ENCODE data around the gene AMZ1.
"Not testable (repeated sequence)": the region's sequence is repeated elsewhere in the genome, so short reads cannot be mapped to it uniquely, and the experiment has no call there.

AMZ1 gene

DNA sequence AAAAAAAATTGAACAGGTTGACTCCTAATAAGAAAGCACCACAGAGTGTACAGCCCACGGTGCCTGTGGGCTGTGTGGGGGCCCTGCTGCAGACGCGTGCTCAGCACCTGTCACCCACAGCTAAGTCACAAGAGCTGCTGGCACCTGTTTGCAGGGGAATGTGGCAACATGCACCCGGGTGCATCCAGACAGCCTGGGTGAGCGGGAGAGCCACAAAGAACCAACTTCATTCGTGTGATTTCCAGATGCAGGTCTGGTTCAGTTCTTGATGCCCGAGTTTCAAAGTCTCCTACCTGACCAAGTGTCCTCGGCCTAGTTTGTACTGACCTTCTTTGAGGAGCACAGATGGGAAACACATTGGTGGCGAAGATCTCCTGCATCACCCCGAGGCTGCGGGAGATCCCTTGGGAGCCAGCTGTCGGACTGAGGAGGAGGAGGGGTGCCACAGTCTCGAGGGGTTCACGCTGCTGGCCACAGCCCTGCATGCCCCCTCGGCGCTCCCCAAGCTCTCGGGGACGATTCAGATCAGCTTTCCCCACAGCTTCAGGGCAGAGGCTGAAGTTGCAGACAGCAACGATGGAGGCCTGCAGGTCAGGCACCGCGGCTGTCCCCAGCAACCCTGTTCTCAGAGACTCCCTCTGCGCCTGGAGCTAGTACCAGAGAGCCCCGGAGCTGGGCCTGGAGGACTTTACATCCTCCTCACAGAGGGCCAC lies 35.3 kb downstream of the AMZ1 start:
- Histone ChIP-seq H3K36me3 (ENCODE audit: control insufficient read depth, insufficient read depth, low read length) (no peaks in the 10 kb centered on the region), H3K9me3 (ENCODE audit: control insufficient read depth, low read length) (no peaks in the 10 kb centered on the region), H3K4me1 (ENCODE audit: control insufficient read depth, insufficient read depth, low read length) (no peaks in the 10 kb centered on the region), H3K27me3 (ENCODE audit: control insufficient read depth, insufficient read depth, low read length) (no peaks in the 10 kb centered on the region), H3K9ac (ENCODE audit: low read length) (no peak overlapping the region), H3K4me3 (ENCODE audit: low read length) (no peak overlapping the region)

DNA sequence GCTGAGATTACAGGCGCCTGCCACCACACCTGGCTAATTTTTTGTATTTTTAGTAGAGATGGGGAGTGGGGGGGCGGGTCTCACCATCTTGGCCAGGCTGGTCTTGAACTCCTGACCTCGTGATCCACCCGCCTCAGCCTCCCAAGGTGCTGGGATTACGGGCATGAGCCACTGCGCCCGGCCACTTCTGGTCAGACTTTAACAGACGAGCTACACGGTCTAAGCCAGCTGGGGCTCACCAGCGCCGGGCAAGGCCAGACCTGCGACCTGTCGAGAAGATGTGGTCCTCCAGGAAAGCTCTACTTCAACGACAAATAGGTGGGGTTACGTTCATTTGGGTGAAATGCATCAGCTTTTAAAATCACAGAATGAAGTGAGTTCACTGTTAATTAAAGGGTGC lies 36.0 kb downstream of the AMZ1 start:
- H3K4me3 ChIP-seq (ENCODE audit: low read length); H3K9me3 ChIP-seq (ENCODE audit: control insufficient read depth, low read length); H3K36me3 ChIP-seq (ENCODE audit: control insufficient read depth, insufficient read depth, low read length); H3K27me3 ChIP-seq (ENCODE audit: control insufficient read depth, insufficient read depth, low read length); H3K4me1 ChIP-seq (ENCODE audit: control insufficient read depth, insufficient read depth, low read length); H3K9ac ChIP-seq (ENCODE audit: low read length): not testable (repeated sequence)

DNA sequence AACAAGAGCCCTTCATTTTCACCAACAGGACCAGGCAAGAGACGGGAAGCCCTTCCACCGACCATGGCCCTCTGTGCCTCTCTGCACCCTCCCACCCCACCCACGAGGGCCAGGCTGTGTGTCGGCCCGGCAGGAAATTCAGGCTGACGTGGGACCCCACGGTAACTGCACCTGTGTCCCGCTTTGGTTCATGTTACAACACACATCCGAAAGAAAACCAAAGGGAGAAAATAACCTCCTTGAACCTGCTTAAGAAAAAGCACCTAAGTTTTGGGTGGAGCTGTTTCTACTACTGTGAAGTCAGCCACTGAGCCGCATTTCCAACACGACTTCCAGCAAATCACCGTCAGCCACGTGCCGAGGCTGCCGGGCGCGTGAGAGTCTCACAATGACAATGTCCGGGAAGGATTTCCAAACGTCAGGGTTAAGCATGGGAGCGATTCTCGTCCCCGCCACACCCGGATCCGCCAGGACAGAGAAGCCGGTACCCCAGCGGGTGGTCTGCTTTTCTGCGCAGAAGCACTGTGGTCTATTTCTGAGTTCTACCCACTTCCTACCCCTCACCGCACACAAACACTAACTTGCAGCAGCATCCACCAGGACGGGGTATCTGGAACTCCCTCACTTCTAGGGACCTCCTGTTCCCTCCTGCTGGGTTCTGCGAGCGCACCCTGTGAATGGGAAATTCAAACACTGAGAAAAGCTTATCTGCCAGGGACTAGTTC lies 36.6 kb downstream of the AMZ1 start:
- no peaks in the 10 kb centered on the region for H3K27me3 ChIP-seq (ENCODE audit: control insufficient read depth, insufficient read depth, low read length)

DNA sequence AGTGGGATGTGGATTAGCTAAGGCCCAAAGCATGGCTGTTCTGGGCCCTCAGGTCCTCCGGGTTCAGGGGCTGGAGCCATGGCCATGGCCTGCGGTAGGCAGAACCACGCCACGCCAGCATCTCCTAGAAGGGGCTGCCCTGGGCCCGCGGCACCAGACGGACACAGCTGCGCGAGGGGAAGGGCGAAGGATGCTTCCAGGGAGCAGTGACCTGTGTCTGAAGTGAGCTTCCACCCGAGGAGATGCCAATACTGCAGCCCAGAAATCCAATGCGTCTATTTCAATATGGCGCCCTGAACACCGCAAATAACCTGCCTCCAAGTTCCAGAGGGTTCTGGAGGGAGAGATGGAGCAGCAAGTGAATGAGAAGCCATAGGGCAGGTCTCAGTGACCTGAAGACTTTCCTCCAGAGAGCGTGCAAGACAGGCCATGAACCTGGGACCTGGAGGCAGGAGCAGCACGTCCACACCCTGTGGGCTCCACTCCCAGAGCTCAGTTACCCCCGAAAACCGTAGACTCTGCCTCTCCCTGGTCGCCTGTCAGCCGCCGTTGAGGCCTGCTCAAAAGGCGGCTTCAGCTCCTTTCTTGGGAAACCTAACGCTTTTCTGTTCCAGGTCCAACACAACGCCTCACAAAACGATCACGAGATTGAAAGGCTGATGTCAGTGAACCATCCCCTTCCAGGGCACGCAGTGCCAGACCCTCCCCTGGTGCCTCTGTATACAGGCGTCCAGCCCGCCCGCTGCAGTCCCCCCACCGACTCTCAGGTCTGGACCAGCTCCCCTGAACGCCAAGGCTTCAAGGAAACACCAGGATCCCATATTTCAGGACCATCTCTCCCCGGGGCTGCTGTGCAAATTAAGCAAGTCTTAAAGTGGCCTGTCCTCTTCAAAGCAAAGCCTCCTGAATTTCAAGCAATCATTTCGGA lies 37.4 kb downstream of the AMZ1 start:
- no peak overlapping the region for H3K4me3 ChIP-seq (ENCODE audit: low read length)
- no peaks in the 10 kb centered on the region for H3K4me1 ChIP-seq (ENCODE audit: control insufficient read depth, insufficient read depth, low read length)
- H3K27me3 ChIP-seq (ENCODE audit: control insufficient read depth, insufficient read depth, low read length): no peaks in the 10 kb centered on the region
- H3K9me3 ChIP-seq (ENCODE audit: control insufficient read depth, low read length): no peaks in the 10 kb centered on the region
- no peak overlapping the region for H3K9ac ChIP-seq (ENCODE audit: low read length)
- no peaks in the 10 kb centered on the region for H3K36me3 ChIP-seq (ENCODE audit: control insufficient read depth, insufficient read depth, low read length)

More for the DNA sequence above, 36.6 kb downstream of the AMZ1 start:
- Histone ChIP-seq H3K4me3 (ENCODE audit: low read length) (no peak overlapping the region), H3K36me3 (ENCODE audit: control insufficient read depth, insufficient read depth, low read length) (no peaks in the 10 kb centered on the region), H3K9me3 (ENCODE audit: control insufficient read depth, low read length) (no peaks in the 10 kb centered on the region), H3K4me1 (ENCODE audit: control insufficient read depth, insufficient read depth, low read length) (no peaks in the 10 kb centered on the region), H3K9ac (ENCODE audit: low read length) (no peak overlapping the region)

DNA sequence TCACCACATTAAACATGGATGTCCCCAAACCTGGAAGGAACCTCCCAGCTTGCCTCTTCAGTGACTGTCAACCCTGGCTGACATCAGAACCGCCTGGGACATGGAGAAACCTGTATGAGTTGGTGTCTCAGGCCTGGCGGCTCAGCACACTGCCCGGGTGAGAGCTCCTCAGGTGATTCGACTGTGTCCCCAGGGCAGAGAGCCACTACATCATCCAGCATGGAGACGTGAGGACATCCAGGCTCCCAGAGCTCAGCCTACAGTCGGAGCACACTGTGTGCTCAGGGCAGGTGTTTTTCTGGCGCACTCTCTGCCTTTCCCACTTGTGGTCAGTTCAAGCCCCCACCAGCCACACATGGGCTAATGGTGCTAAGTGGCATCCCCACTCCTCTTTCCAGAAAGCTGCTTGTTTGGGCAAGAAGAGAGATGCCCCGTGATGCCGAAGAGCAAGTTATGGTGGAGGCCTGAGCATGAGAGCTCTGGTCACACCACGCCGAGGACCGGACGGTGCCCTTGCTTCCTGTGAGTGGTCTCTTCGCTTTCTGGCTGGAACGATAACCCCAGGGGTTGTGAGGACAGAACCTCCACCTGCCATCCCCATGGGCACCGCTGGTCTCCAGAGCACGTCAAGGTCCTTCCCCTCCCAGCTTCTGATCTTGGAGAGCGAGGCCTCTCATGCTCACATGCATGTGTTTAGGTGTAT lies 38.5 kb downstream of the AMZ1 start:
- Histone ChIP-seq H3K36me3 (ENCODE audit: control insufficient read depth, insufficient read depth, low read length) (no peaks in the 10 kb centered on the region), H3K9ac (ENCODE audit: low read length) (no peak overlapping the region), H3K4me1 (ENCODE audit: control insufficient read depth, insufficient read depth, low read length) (no peaks in the 10 kb centered on the region), H3K4me3 (ENCODE audit: low read length) (no peak overlapping the region), H3K27me3 (ENCODE audit: control insufficient read depth, insufficient read depth, low read length) (no peaks in the 10 kb centered on the region), H3K9me3 (ENCODE audit: control insufficient read depth, low read length) (no peaks in the 10 kb centered on the region)

DNA sequence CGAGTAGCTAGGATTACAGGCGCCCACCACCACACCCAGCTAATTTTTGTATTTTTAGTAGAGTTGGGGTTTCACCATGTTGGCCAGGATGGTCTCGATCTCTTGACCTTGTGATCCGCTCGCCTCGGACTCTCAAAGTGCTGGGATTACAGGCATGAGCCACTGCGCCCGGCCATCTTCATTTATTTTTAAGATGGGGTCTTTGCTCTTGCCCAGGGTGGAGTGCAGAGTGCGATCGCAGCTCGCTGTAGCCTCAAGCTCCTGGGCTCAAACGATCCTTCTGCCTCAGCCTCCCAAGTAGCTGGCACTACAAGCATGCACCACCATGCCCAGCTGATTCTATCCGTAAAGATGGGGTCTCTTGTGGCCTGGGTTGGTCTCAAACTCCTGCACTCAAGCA lies 39.2 kb downstream of the AMZ1 start:
- H3K4me3 ChIP-seq (ENCODE audit: low read length); H3K4me1 ChIP-seq (ENCODE audit: control insufficient read depth, insufficient read depth, low read length); H3K36me3 ChIP-seq (ENCODE audit: control insufficient read depth, insufficient read depth, low read length); H3K27me3 ChIP-seq (ENCODE audit: control insufficient read depth, insufficient read depth, low read length); H3K9me3 ChIP-seq (ENCODE audit: control insufficient read depth, low read length); H3K9ac ChIP-seq (ENCODE audit: low read length): not testable (repeated sequence)

DNA sequence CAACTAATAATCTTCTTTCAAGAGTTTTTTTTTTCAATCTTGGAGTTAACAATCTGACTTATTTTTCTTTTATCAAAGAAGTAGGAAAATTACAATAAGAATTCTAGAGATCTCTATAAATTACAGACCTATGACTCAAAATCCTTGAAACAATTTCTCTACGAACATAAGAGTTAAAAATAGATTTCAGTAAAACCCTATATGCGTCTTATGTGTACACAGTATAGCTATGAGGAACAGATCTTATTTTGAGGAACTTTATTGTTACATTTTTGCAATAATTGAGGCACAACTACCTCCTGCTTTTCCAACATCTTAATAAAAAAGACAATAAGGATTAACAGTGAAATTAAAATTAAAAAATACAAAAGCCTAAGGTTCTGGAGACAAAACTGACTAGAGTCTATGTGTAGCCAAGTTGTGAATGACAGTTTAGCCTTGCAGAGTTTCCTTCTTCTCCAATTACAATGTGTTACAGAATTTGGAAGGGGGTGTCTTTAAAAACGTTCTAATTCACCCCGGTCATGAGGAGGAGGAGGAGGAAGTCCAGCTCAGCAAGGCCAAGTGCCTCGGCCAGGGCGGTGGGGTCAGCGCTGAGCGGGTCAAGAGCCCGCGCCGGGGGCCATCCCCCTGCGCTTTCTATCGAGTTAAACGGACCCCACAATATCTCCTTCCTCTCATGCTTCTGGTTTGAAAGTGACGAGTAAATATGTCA lies 40.5 kb downstream of the AMZ1 start:
- peaks cover 6% of the 10 kb centered on the region for H3K4me1 ChIP-seq (ENCODE audit: control insufficient read depth, insufficient read depth, low read length)
- no peaks in the 10 kb centered on the region for H3K9me3 ChIP-seq (ENCODE audit: control insufficient read depth, low read length)
- no peak overlapping the region for H3K4me3 ChIP-seq (ENCODE audit: low read length)
- peak overlapping the region; percentile 16 for H3K9ac ChIP-seq (ENCODE audit: low read length)
- H3K36me3 ChIP-seq (ENCODE audit: control insufficient read depth, insufficient read depth, low read length): no peaks in the 10 kb centered on the region
- no peaks in the 10 kb centered on the region for H3K27me3 ChIP-seq (ENCODE audit: control insufficient read depth, insufficient read depth, low read length)

DNA sequence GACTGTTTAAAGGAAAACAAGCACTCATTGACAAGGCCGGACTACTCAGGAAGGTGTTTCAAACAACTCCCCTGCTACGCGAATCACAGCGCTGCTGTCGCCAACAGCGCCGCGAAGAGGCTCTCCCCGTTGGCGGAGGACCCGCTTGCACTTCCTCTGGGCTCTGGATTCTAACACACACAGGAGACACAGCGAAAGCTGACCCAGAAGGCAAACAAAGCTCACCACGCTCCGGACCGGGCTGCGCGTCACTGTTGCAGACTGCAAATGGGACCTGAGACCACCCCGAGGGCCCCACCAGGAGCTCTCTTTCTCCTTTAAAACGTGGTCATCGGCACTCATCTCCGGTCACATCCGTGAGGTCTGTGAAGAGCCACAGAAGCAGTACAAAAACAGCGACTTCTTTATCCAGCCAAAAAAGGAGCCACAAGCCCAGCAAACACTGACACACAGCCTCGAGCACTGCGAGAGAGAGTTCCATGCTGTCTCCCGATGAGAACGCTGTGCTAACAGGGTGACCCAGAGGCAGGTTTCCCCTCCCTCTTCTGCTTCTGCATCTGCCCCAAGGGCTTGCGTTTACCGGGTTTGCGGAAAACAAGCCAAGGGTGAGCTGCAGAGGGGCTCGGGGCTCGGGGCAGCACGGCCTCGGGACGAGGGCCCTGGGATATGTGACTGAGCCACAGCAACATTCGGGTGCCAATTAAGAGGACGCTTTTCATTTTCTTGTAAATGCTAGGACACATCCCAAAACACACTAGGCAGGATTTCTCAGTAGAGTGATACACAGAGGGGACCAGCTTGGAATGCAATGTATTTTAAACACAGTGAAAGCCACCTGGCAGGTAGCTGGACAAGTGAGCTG lies 41.3 kb downstream of the AMZ1 start:
- Histone ChIP-seq H3K4me1 (ENCODE audit: control insufficient read depth, insufficient read depth, low read length) (peaks cover 10% of the 10 kb centered on the region), H3K27me3 (ENCODE audit: control insufficient read depth, insufficient read depth, low read length) (no peaks in the 10 kb centered on the region), H3K4me3 (ENCODE audit: low read length) (no peak overlapping the region), H3K36me3 (ENCODE audit: control insufficient read depth, insufficient read depth, low read length) (no peaks in the 10 kb centered on the region), H3K9me3 (ENCODE audit: control insufficient read depth, low read length) (no peaks in the 10 kb centered on the region), H3K9ac (ENCODE audit: low read length) (peak overlapping the region; percentile 16)

DNA sequence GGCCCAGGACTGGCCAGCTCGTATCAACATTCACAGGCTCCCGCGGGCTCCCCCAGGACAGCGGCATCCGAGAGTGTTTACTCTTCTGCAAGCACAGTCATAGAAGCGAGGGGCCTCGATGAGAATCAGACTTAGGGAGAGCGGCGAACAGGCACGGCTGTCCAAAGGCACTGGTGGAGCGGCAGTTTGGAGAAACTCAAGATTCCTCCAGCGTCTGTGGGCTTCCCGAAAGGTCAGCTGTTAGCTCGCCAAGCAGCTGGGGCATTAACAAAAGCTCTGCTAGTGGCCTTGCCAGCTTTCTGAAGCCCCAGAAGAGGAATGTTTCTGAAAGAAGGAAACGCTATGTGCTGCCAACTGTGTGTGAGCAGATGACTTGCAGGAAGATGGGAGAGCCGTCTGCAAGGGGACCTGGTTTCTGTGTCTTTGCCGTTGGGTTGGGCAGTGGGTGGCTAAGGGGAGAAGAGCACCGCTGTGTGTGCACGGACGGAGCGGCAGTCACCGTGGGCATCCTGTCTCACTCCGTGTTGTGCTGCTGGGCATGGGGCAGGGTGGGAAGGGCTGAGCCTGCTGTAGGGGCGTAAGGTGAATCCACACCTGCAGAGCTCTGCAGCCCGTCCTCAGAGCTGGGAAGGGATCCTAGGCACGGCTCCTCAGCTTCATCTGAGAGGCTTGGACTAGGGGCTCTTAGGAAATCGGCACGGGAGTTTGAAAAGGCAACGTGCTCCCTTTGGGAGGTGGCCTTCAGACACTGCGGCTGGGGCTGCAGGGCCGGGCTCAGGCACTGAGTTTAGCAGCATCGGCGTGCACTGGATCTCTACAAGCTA lies 42.1 kb downstream of the AMZ1 start:
- Histone ChIP-seq H3K27me3 (ENCODE audit: control insufficient read depth, insufficient read depth, low read length) (no peaks in the 10 kb centered on the region), H3K4me1 (ENCODE audit: control insufficient read depth, insufficient read depth, low read length) (peaks cover 14% of the 10 kb centered on the region), H3K36me3 (ENCODE audit: control insufficient read depth, insufficient read depth, low read length) (no peaks in the 10 kb centered on the region), H3K4me3 (ENCODE audit: low read length) (no peak overlapping the region), H3K9me3 (ENCODE audit: control insufficient read depth, low read length) (no peaks in the 10 kb centered on the region), H3K9ac (ENCODE audit: low read length) (no peak overlapping the region)

Measured in mucosa of stomach (tissue), 1 donor.